Motor neuron (in vitro differentiated cells): ENCODE results near the gene NHERF1. TPM values are rescaled to one million over a fixed set of nuclear protein-coding genes. Genes with fewer than 3 reads are reported as not detected.

ENCODE experiments used
- ATAC-seq, 8 experiments: fragments of 200-7000 bp; cut with Tn5 transposase; replicated peaks in 6 of 8; 2 replicates each; pipeline ENCODE4 v1.8.0; 2021; ENCODE audit warnings: mild to moderate bottlenecking in 8 of 8, moderate library complexity in 8 of 8
- H3K27ac ChIP-seq, 2 donors: fragments of 250-450 bp; sonication (Bioruptor Pico); 2 replicates each; pipeline ENCODE4 v1.9.0; 2021; ENCODE audit warnings: antibody characterized with exemption in 2 of 2, mild to moderate bottlenecking in 2 of 2, moderate library complexity in 1 of 2
- H3K4me1 ChIP-seq, 2 donors: fragments of 250-450 bp; sonication (Bioruptor Pico); replicated peaks in 1 of 2; 2 replicates each; pipeline ENCODE4 v1.6.1; 2021; ENCODE audit warnings: antibody characterized with exemption in 2 of 2, mild to moderate bottlenecking in 2 of 2, moderate library complexity in 1 of 2
- H3K4me3 ChIP-seq, 5 donors: fragments of 250-450 bp; sonication (Bioruptor Pico); 2 replicates each; pipeline ENCODE4 v1.9.0; 2021; ENCODE audit warnings: antibody characterized with exemption in 5 of 5, mild to moderate bottlenecking in 5 of 5, moderate library complexity in 4 of 5
- WGBS, 10 experiments: fragments of 450-650 bp; shearing (Covaris generic); methylation state at CpG; one replicate each; pipeline ENCODE4 v1.0.0; 2022; 5-methylcytosine and 5-hydroxymethylcytosine counted together
- in situ Hi-C, 9 experiments: fragments of 400-800 bp; cut with MboI; loops; one replicate each; pipeline ENCODE4 v1.15.0; 2021; ENCODE audit warnings: low sequenced_read_pairs in 9 of 9, low pct_unique_long_range_greater_than_20kb in 2 of 9; ENCODE audit not compliant: unreplicated experiment in 9 of 9
- total RNA-seq, 8 experiments: library from RNA; unstranded; fragments of 300-600 nt; gene quantifications; 2 replicates each; pipeline versions ENCODE4 v1.2.3 to v1.2.4, GENCODE V29; 2022

The NHERF1 gene
- total RNA-seq, 8 experiments from 2014 or later = 2.9 to 35.4 (median 12.9) TPM

DNA sequence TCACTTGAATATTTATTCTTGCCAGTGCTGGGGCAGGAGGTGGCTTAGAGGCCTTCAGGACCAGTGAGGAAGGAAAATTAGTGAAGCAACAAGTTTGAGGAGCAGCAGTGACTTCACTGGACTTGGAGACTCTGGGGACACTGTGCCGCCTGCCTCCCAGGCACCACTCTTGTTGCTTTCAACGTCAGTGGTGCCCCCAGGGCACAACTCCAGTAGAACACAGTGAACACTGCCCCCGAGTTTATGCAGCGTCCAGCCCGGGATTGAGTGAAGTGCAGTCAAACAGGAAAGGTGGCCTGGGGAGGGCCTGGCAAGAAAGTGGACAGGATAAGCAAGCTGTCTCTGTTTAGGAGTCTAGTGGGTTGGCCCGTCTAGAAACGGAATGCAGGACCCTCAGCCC is 52.1 kb downstream of the NHERF1 start:
- WGBS, 10 experiments = 60 to 95% (median 83%) methylated on average over 1 to 5 of the region's 7 CpGs; no CpG with 5 or more reads in 5 of the 10 experiments
- ATAC-seq = no peak
- H3K4me1 ChIP-seq = no peaks in the 10 kb centered on the region
- no peak overlapping the region for H3K4me3 ChIP-seq
- in situ Hi-C loops = no loop called here
- H3K27ac ChIP-seq = no peak overlapping the region

DNA sequence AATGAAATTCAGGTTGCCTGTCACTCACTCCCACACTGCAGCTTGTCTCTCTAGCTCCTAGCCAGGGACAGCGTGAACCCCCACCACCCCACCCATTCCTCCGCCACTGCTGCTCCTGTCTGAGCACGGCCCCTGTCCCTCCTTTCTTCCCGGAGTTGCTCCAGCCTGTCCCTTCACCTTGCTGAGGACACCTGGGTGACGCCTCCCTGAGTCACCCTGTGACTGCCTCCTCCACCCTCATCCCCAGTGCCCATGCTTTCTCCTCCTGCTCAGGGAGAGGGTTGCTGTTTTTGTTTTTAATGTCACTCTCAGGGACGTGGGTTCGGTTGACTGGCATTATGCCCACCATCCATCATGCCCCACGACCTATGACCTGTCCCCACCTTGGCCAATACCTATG is 53.5 kb downstream of the NHERF1 start:
- WGBS, 10 experiments = 67 to 100% (median 80%) methylated on average over 1 to 2 of the region's 8 CpGs; no CpG with 5 or more reads in 7 of the 10 experiments
- Histone ChIP-seq H3K4me3 (no peak overlapping the region), H3K27ac (no peak overlapping the region), H3K4me1 (no peaks in the 10 kb centered on the region)
- in situ Hi-C loops = no loop called here
- ATAC-seq = no peak

DNA sequence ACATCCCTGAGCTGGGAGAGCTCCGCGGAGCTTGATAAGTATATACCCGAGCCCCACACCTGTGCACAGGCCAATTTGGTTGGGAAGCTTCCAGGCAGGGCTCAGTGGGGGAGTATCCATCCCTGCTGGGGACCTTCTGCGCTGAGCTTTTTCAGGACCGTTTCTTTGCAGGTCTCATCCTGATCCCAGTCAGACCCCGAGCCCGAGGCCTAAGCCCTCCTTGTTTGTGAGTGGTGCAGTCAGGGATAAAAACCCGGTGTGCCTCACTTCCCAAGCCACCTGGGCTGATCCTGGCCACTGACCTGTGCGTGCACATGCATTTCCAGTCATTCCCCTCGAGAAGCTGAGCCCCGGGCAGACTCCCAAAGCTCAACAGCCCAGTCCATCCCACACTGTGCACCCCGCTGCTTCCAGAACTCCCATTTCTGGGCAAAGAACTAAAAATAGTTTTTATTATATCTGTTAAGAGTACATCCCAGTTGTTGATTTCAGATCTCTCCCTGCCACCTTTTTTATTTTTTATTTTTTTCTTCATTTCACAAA is 55.0 kb downstream of the NHERF1 start:
- no peak for ATAC-seq
- Histone ChIP-seq H3K27ac (no peak overlapping the region), H3K4me1 (no peaks in the 10 kb centered on the region), H3K4me3 (no peak overlapping the region)
- in situ Hi-C loops = no loop called here
- WGBS, 10 experiments = 68 to 100% (median 97%) methylated on average over 1 to 12 of the region's 12 CpGs; no CpG with 5 or more reads in 1 of the 10 experiments

DNA sequence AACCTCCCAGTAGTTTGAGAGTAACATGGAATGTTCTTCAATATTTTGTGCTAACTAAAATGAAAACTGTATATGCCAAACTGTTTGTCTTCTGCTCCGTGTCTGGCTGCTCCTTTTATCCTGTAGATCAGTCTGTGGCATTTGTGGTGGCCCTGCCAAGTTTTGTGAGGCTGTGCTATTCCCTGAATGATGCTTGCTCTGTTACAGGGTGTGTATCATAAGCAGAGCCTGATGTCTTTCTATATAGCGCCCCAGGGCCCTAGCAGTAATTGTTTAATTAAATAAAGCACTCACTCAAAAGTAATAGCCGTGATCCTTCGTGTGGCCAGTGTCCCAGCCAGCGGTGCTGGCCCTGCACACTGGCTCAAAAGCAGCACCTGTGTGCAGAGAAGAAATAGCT is 55.5 kb downstream of the NHERF1 start:
- H3K4me1 ChIP-seq = no peaks in the 10 kb centered on the region
- H3K4me3 ChIP-seq = no peak overlapping the region
- 60 to 100% (median 83%) methylated on average over 1 to 5 of the region's 5 CpGs; no CpG with 5 or more reads in 2 of the 10 experiments for WGBS, 10 experiments
- in situ Hi-C loops = no loop called here
- H3K27ac ChIP-seq = no peak overlapping the region
- ATAC-seq = no peak

DNA sequence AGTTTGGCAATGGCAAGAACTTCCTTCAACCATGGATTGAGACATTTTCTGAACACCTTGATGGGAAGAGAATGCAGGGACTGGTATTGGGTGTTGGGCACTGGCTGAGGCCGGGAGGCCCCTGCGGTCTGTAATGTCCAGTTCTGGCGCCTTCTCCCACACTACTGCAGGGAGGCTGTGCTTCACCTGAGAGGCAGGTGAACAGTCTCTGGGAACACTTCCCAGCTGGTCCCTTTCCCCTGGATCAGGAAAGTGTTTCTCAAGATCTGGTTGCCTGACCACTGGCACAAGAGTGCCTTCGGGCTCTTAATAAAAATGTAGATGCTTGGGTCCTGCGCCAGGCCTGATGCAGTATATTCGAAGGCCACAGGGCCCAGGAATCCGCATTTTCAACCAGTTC is 56.3 kb downstream of the NHERF1 start:
- in situ Hi-C loops = no loop called here
- ATAC-seq = no peak
- H3K4me3 ChIP-seq = no peak overlapping the region
- no peaks in the 10 kb centered on the region for H3K4me1 ChIP-seq
- 80 to 100% (median 93%) methylated on average over 2 to 6 of the region's 7 CpGs; no CpG with 5 or more reads in 3 of the 10 experiments for WGBS, 10 experiments
- no peak overlapping the region for H3K27ac ChIP-seq

DNA sequence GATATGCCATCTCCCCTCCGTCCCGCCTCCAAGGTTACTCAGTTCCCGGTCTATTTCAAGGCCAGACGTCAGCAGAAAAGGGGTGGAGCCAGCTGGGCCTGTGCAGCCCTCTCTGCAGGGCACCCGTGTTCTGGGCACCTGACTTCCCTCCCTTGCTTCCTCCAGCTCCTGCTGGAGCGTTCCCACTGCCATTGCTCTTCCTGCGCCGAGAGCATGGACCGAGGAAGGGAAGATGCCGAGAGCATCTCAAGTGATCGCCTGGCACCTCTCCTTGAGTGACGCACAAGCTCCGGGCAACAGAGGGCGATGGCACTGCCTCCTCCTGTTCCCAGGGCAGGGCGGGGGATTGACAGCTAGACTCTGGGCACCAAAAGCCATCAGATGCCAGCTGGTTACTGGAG is 57.2 kb downstream of the NHERF1 start:
- in situ Hi-C loops = no loop called here

DNA sequence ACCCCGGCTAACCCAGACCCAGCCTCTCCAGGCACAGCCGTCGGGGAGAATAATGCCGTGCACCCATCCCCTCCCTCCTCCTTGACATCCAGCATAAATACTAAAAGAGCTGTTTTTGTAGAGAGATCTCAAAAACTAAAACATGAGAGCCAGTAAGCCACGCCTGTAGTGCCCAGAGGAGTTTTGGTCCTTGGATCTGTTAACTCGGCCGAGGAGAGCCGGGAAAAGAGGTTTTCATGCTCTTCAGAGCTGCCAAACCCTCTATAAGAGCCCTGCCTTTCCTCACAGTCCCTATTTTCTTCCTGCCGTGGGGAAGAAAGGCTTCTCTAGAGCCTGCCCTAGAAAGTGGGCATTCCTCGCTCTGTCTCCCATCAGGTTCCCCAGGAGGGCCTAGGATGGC is 57.9 kb downstream of the NHERF1 start:
- Histone ChIP-seq H3K4me1 (no peaks in the 10 kb centered on the region), H3K27ac (no peak overlapping the region), H3K4me3 (no peak overlapping the region)
- in situ Hi-C loops = no loop called here
- 80 to 100% (median 93%) methylated on average over 1 to 6 of the region's 10 CpGs; no CpG with 5 or more reads in 4 of the 10 experiments for WGBS, 10 experiments
- ATAC-seq = no peak

More for the DNA sequence above, 57.2 kb downstream of the NHERF1 start:
- Histone ChIP-seq H3K27ac (no peak overlapping the region), H3K4me1 (no peaks in the 10 kb centered on the region), H3K4me3 (no peak overlapping the region)
- 50 to 100% (median 65%) methylated on average over 1 to 6 of the region's 15 CpGs; no CpG with 5 or more reads in 5 of the 10 experiments for WGBS, 10 experiments
- peak in 5 of 8 experiments; percentile 57 to 83 (median 61) for ATAC-seq

DNA sequence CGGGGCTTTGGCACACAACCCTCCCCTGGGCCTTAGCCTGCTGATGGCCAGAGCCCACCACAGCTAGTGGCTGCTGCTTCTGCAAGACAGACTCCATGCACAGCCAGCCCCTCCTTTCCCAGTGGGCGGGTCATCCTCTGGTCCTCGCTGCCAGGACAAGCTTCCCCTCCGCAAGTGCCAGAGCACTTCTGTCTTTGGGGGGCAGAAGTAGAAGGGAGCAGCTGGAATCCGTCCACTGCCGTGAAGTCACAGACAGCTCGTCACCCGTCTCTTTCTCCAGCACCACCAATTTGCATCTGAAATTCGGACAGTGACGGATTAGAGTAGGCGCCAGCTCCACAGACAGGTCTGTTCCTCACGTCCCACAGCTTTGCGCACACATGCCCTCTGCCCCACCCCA is 59.0 kb downstream of the NHERF1 start:
- in situ Hi-C loops = no loop called here
- Histone ChIP-seq H3K4me1 (peaks cover 0 to 6% of the 10 kb centered on the region in 2 donors), H3K27ac (no peak overlapping the region), H3K4me3 (no peak overlapping the region)
- 62 to 90% (median 70%) methylated on average over 2 of the region's 13 CpGs; no CpG with 5 or more reads in 5 of the 10 experiments for WGBS, 10 experiments
- no peak for ATAC-seq

DNA sequence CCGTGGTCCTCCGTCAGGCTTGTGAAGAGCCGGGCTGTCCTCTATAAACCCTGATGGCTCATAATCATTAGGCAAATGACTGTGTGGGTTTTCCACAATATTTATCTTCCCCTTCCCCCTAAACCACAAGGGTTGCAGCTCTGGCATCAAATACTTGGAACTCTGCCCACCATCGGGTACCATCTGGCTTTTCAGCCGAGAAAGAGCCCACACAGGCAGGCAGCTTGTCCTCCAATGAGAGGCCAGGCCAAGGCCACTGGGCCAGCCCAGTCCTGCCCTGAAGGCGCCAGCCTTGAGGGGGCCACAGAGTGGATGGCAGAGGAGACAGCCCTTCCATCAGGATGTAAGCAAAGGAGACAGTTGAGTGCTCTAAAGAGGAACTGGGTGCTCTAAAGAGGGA is 59.5 kb downstream of the NHERF1 start:
- in situ Hi-C loops = no loop called here
- Histone ChIP-seq H3K4me3 (no peak overlapping the region), H3K4me1 (peaks cover 0 to 7% of the 10 kb centered on the region in 2 donors), H3K27ac (no peak overlapping the region)
- no peak for ATAC-seq
- 60 to 86% (median 84%) methylated on average over 2 to 6 of the region's 6 CpGs; no CpG with 5 or more reads in 7 of the 10 experiments for WGBS, 10 experiments

DNA sequence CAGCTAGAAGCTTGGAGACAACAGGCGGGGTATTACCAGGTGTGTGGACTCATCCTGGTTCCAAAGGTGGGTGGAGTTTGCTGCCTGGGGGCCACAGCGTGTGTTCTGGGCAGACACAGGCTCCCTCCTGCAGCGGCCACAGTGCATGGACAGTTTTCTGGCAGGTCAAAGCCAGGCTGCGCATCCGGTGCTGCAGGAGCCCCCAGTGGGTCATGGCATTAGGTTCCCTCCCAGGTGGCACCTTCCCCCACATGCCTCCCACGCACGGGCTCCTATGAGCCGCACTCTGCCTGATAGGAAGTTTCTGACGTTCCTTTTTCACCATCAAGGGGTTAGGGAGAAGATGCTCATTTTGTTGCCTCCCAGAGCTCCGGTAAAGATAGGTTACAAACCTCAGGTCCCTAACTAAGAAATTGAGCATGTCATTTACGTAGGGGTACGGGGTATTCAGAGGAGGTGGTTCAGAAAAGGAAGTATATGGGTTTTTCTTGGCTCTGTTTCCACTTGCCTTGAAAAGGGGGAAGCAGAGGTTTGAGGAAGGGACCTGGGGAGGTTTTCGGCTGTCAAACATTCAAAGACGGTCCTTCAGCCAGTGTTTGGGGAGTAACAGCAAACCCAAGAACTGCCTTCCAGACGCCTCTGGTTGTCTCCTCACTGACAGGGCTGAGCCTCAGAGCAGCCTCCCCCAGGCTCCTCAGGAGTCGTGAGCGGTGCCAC is 60.4 kb downstream of the NHERF1 start:
- no peak for ATAC-seq
- 85 to 100% (median 96%) methylated on average over 1 to 9 of the region's 17 CpGs; no CpG with 5 or more reads in 3 of the 10 experiments for WGBS, 10 experiments
- in situ Hi-C loops = no loop called here

DNA sequence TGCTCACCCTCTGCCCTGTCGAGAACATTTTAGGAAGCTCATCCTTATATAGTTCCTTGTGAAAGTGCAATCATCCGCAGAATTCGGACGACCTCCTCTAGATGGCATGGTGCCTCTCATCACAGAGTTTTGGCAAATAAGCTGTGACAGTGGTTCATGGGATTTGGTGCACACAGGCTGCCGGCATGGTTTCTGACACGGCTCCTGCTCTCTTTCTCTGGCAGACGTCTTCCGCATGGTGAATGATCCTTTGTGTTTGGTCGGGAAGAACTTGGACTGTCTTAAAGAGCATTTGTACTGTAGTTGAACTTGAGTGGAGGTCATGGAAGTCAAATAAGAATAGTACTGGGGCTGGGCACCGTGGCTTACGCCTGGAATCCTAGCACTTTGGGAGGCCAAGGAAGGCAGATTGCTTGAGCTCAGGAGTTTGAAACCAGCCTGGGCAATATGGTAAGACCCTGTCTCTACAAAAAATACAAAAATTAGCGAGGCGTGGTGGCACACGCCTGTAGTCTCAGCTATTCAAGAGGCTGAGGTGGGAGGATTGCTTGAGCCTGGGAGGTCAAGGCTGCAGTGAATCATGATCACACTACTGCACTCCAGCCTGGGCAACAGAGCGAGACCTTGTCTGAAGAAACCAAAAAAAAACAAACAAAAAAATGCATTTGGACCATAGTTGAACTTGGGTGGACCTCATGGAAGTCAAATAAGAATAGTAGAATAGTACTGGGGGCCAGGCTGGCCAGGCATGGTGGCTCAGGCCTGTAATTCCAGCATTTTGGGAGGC is 62.5 kb downstream of the NHERF1 start:
- peaks cover 0 to 7% of the 10 kb centered on the region in 2 donors for H3K4me1 ChIP-seq
- no peak overlapping the region for H3K27ac ChIP-seq
- ATAC-seq = no peak
- in situ Hi-C loops = no loop called here
- WGBS, 10 experiments = 63 to 100% (median 89%) methylated on average over 1 to 12 of the region's 15 CpGs; no CpG with 5 or more reads in 4 of the 10 experiments
- H3K4me3 ChIP-seq = no peak overlapping the region

More for the DNA sequence above, 60.4 kb downstream of the NHERF1 start:
- H3K4me1 ChIP-seq = peaks cover 0 to 7% of the 10 kb centered on the region in 2 donors
- no peak overlapping the region for H3K27ac ChIP-seq
- H3K4me3 ChIP-seq = no peak overlapping the region

DNA sequence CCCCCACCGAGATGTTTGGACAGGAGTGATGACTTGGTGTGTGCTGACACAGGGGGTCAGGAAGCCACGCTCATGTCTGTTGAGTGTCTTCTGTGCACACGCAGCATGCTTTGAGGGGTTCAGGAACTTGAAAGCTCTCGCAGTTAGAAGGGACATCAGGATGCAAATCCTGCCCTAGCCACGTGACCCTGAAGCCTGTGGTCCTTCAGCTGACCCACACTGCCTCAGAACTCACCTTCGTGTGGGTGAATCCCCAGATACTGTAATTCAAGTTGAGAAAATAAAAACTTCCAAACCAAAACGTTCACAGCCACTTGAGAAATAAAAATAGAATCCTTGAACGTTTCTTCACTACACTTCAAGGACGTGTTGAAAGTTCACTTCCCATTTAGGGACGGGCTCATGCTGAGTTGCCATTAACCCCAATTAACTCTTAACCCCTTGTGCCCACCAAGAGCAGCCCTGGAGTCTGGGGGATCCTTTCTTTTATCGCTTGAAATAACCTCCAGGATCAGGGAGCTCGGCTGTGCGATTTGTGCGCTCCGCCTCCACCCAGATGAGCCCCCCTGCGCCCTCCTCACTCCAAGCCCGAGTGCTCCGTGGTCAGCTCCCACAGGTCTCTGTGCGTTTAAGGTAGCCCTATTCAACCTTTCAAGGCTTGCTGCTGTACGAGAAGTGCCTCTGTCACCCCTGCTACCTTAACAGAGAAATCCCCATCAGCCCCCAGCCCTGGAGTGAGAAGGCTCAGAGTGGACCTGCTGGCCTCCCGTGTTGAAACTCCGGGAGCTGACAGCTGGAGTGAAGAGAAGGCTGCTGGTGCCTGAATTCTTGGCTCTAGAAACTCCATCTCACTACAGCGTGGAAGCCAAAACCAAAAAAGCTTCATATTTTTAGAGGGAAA is 63.9 kb downstream of the NHERF1 start:
- in situ Hi-C loops = no loop called here
- no peak overlapping the region for H3K27ac ChIP-seq
- no peak overlapping the region for H3K4me3 ChIP-seq
- peak in 5 of 8 experiments; percentile 69 to 84 (median 76) for ATAC-seq
- H3K4me1 ChIP-seq = peaks cover 0 to 7% of the 10 kb centered on the region in 2 donors
- 0 to 100% (median 32%) methylated on average over 1 to 8 of the region's 23 CpGs; no CpG with 5 or more reads in 2 of the 10 experiments for WGBS, 10 experiments
